SK-N-SH (cell line): Measurements from ENCODE around the gene LPP.

Source experiments
- CTCF ChIP-seq: fragments of 200-600 bp; sonication (generic); IDR thresholded peaks from 2 replicates; pipeline ENCODE4 v1.6.1; 2017; ENCODE audit warnings: antibody characterized with exemption, mild to moderate bottlenecking, moderate library complexity
- EP300 ChIP-seq, 2 experiments: IDR thresholded peaks; 2 replicates each; pipeline versions ENCODE4 v1.4.0 to v1.6.1; 2012; ENCODE audit warnings: borderline replicate concordance in 1 of 2, low read depth in 1 of 2, low read length in 1 of 2
- EZH2phosphoT487 ChIP-seq: fragments of 200-600 bp; sonication (generic); IDR thresholded peaks from 2 replicates; pipeline ENCODE4 v1.6.1; 2017; ENCODE audit warnings: low read depth, mixed run types, mild to moderate bottlenecking, antibody characterized with exemption, moderate library complexity, borderline replicate concordance
- POLR2AphosphoS5 ChIP-seq: IDR thresholded peaks from 2 replicates; pipeline ENCODE4 v1.6.1; 2012; ENCODE audit warnings: low read depth, low read length
- REST ChIP-seq: IDR thresholded peaks from 2 replicates; pipeline ENCODE4 v1.6.1; 2012; ENCODE audit warnings: mild to moderate bottlenecking, low read depth, low read length, moderate library complexity
- SIN3A ChIP-seq: IDR thresholded peaks from 2 replicates; pipeline ENCODE4 v1.6.1; 2012; ENCODE audit warnings: low read depth, mild to moderate bottlenecking, low read length, moderate library complexity, borderline replicate concordance
- SMC3 ChIP-seq: IDR thresholded peaks from 2 replicates; pipeline ENCODE4 v1.6.1; 2012; ENCODE audit warnings: low read depth, low read length, improper control_type of control experiment
- USF1 ChIP-seq: IDR thresholded peaks from 2 replicates; pipeline ENCODE4 v1.4.0; 2012; ENCODE audit warnings: low read depth, borderline replicate concordance

- TF ChIP-seq CTCF (no peak), SMC3 (no peak), USF1 (no peak), POLR2AphosphoS5 (no peak), REST (no peak), EP300 (IDR thresholded peaks at IDR 0.05; ENCODE audit: borderline replicate concordance in 1 of 2, low read depth in 1 of 2, low read length in 1 of 2) (no peak), SIN3A (no peak), EZH2phosphoT487 (no peak)
These were observed 520.6 kb downstream of the LPP start for GRCh38 chr3:188674595-188674994.
